VCaP (cell line): Measurements from ENCODE around the gene AUTS2.

Source experiments
- H3K27ac ChIP-seq: fragments of 450-650 bp; 2 replicates; pipeline ENCODE4 v1.5.1; 2017
- CTCF ChIP-seq: fragments of 450-650 bp; conservative IDR thresholded peaks from 2 replicates; pipeline ENCODE4 v1.5.1; 2017; ENCODE audit warnings: mild to moderate bottlenecking, moderate library complexity

The AUTS2 gene

GRCh38 chr7:69732203-69732602 lies 133.9 kb downstream of the AUTS2 start:
- no peak overlapping the region for H3K27ac ChIP-seq
- TF ChIP-seq CTCF, result no peak

GRCh38 chr7:69735582-69735981 lies 137.3 kb downstream of the AUTS2 start:
- H3K27ac ChIP-seq, result no peak overlapping the region
- no peak for TF ChIP-seq CTCF

- H3K27ac ChIP-seq, result no peak overlapping the region
- no peak for TF ChIP-seq CTCF
Measured at GRCh38 chr7:69736126-69736810, 138.0 kb downstream of the AUTS2 start.

GRCh38 chr7:69738396-69738951 lies 140.2 kb downstream of the AUTS2 start:
- H3K27ac ChIP-seq, result no peak overlapping the region
- TF ChIP-seq CTCF, result no peak

GRCh38 chr7:69739190-69739589 lies 140.9 kb downstream of the AUTS2 start:
- no peak overlapping the region for H3K27ac ChIP-seq
- no peak for TF ChIP-seq CTCF

- TF ChIP-seq CTCF, result no peak
- H3K27ac ChIP-seq, result no peak overlapping the region
Measured at GRCh38 chr7:69739931-69740431, 141.7 kb downstream of the AUTS2 start.

GRCh38 chr7:69742237-69742636 lies 144.0 kb downstream of the AUTS2 start:
- no peak overlapping the region for H3K27ac ChIP-seq
- TF ChIP-seq CTCF, result no peak
